SK-N-SH treated with all-trans-retinoic acid at 6 μM for 48 hours (cell line): Measurements from ENCODE around the gene TYROBP.

Experiments used
- ATAC-seq: fragments of 200-7000 bp; cut with Tn5 transposase; 3 replicates; pipeline ENCODE4 v1.9.1; 2020; ENCODE audit warnings: mild to moderate bottlenecking, moderate library complexity
- ARNTL ChIP-seq: fragments of 450-650 bp; formaldehyde crosslinking; IDR thresholded peaks from 2 replicates; pipeline ENCODE4 v1.5.0; 2020; ENCODE audit warnings: low read depth, mild to moderate bottlenecking, moderate library complexity, borderline replicate concordance
- BACH2 ChIP-seq: fragments of 250-450 bp; sonication (Bioruptor Pico); IDR thresholded peaks from 2 replicates; pipeline ENCODE4 v1.9.0; 2021; ENCODE audit warnings: mild to moderate bottlenecking, borderline replicate concordance
- CREB5 ChIP-seq: fragments of 250-450 bp; sonication (Bioruptor Pico); IDR thresholded peaks from 2 replicates; pipeline ENCODE4 v1.5.1; 2020; ENCODE audit warnings: low read depth, mild to moderate bottlenecking, moderate library complexity
- ESRRG ChIP-seq: fragments of 250-450 bp; sonication (Bioruptor Pico); IDR thresholded peaks from 2 replicates; pipeline ENCODE4 v1.6.1; 2021; ENCODE audit warnings: mild to moderate bottlenecking
- GLIS3 ChIP-seq: fragments of 250-450 bp; sonication (Bioruptor Pico); IDR thresholded peaks from 2 replicates; pipeline ENCODE4 v1.5.0; 2020; ENCODE audit warnings: mild to moderate bottlenecking, moderate library complexity
- ISL1 ChIP-seq: fragments of 250-450 bp; sonication (Bioruptor Pico); IDR thresholded peaks from 2 replicates; pipeline ENCODE4 v2.1.2; 2022; ENCODE audit warnings: mild to moderate bottlenecking, moderate library complexity
- OSR1 ChIP-seq: fragments of 250-450 bp; sonication (Bioruptor Pico); IDR thresholded peaks from 2 replicates; pipeline ENCODE4 v1.8.0; 2022; ENCODE audit warnings: moderate library complexity, mild to moderate bottlenecking, inconsistent platforms
- POU6F1 ChIP-seq: fragments of 250-450 bp; sonication (Bioruptor Pico); IDR thresholded peaks from 2 replicates; pipeline ENCODE4 v1.8.0; 2021; ENCODE audit warnings: low read depth, mild to moderate bottlenecking, moderate library complexity, borderline replicate concordance
- PPARA ChIP-seq: fragments of 250-450 bp; sonication (Bioruptor Pico); IDR thresholded peaks from 2 replicates; pipeline ENCODE4 v1.5.0; 2020; ENCODE audit warnings: mild to moderate bottlenecking, borderline replicate concordance
- RARB ChIP-seq: fragments of 250-450 bp; sonication (Bioruptor Pico); IDR thresholded peaks from 2 replicates; pipeline ENCODE4 v1.8.0; 2021; ENCODE audit warnings: mild to moderate bottlenecking, moderate library complexity
- SNAI2 ChIP-seq: fragments of 250-450 bp; sonication (Bioruptor Pico); IDR thresholded peaks from 2 replicates; pipeline ENCODE4 v1.5.0; 2020; ENCODE audit warnings: mild to moderate bottlenecking, moderate library complexity
- TCF4 ChIP-seq: fragments of 250-450 bp; sonication (Bioruptor Pico); IDR thresholded peaks from 2 replicates; pipeline ENCODE4 v1.8.0; 2021; ENCODE audit warnings: mild to moderate bottlenecking, moderate library complexity, borderline replicate concordance
- TOX ChIP-seq: fragments of 250-450 bp; sonication (Bioruptor Pico); IDR thresholded peaks from 2 replicates; pipeline ENCODE4 v1.8.0; 2021; ENCODE audit warnings: mild to moderate bottlenecking, moderate library complexity, borderline replicate concordance
- TSHZ2 ChIP-seq: fragments of 250-450 bp; sonication (Bioruptor Pico); IDR thresholded peaks from 2 replicates; pipeline ENCODE4 v1.5.0; 2020; ENCODE audit warnings: mild to moderate bottlenecking, moderate library complexity
- ZC3H10 ChIP-seq: fragments of 250-450 bp; sonication (Bioruptor Pico); IDR thresholded peaks from 2 replicates; pipeline ENCODE4 v1.5.1; 2021; ENCODE audit warnings: mild to moderate bottlenecking, moderate library complexity
- ZFP3 ChIP-seq: fragments of 250-450 bp; sonication (Bioruptor Pico); IDR thresholded peaks from 2 replicates; pipeline ENCODE4 v1.5.0; 2020; ENCODE audit warnings: mild to moderate bottlenecking, moderate library complexity
- ZFP30 ChIP-seq: fragments of 450-650 bp; formaldehyde crosslinking; IDR thresholded peaks from 2 replicates; pipeline ENCODE4 v1.5.0; 2022; ENCODE audit warnings: mild to moderate bottlenecking, moderate library complexity
- ZNF565 ChIP-seq: fragments of 450-650 bp; formaldehyde crosslinking; conservative IDR thresholded peaks from 2 replicates; pipeline ENCODE4 v1.5.0; 2020; ENCODE audit warnings: low read depth, mild to moderate bottlenecking, moderate library complexity
- TF ChIP-seq, protein P1 (sequence below): fragments of 250-450 bp; sonication (Bioruptor Pico); IDR thresholded peaks from 2 replicates; pipeline ENCODE4 v1.5.1; 2021; ENCODE audit warnings: mild to moderate bottlenecking, moderate library complexity

TYROBP gene

GRCh38 chr19:35909684-35910035 is 1.6 kb upstream of the TYROBP start:
- TF ChIP-seq ZFP3 (no peak), ARNTL (CRISPR knock-in tag) (no peak)
- TF ChIP-seq, protein P1, sequence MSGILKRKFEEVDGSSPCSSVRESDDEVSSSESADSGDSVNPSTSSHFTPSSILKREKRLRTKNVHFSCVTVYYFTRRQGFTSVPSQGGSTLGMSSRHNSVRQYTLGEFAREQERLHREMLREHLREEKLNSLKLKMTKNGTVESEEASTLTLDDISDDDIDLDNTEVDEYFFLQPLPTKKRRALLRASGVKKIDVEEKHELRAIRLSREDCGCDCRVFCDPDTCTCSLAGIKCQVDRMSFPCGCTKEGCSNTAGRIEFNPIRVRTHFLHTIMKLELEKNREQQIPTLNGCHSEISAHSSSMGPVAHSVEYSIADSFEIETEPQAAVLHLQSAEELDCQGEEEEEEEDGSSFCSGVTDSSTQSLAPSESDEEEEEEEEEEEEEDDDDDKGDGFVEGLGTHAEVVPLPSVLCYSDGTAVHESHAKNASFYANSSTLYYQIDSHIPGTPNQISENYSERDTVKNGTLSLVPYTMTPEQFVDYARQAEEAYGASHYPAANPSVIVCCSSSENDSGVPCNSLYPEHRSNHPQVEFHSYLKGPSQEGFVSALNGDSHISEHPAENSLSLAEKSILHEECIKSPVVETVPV (CRISPR knock-in tag) = no peak
- ATAC-seq = no peak

GRCh38 chr19:35908973-35909683 is 1.0 kb upstream of the TYROBP start:
- ATAC-seq = no peak
- TF ChIP-seq ZFP30 (CRISPR knock-in tag) = no peak
- TF ChIP-seq TOX (CRISPR knock-in tag) = no peak
- no peak for TF ChIP-seq ZNF565 (CRISPR knock-in tag)
- TF ChIP-seq, protein P1 (CRISPR knock-in tag) = no peak
- no peak for TF ChIP-seq TCF4 (CRISPR knock-in tag)
- no peak for TF ChIP-seq GLIS3
- no peak for TF ChIP-seq BACH2
- no peak for TF ChIP-seq ZFP3
- TF ChIP-seq ISL1 = no peak
- no peak for TF ChIP-seq RARB (CRISPR knock-in tag)
- no peak for TF ChIP-seq OSR1 (CRISPR knock-in tag)

GRCh38 chr19:35907377-35907745 is 734 bp downstream of the TYROBP start:
- TF ChIP-seq ZC3H10 (CRISPR knock-in tag) = no peak
- no peak for TF ChIP-seq ZFP3
- no peak for TF ChIP-seq ARNTL (CRISPR knock-in tag)
- no peak for TF ChIP-seq POU6F1 (CRISPR knock-in tag)
- TF ChIP-seq PPARA (CRISPR knock-in tag) = no peak
- no peak for TF ChIP-seq TSHZ2 (CRISPR knock-in tag)
- no peak for TF ChIP-seq TOX (CRISPR knock-in tag)
- TF ChIP-seq GLIS3 = no peak
- TF ChIP-seq BACH2 = no peak
- no peak for TF ChIP-seq RARB (CRISPR knock-in tag)
- no peak for ATAC-seq

- ATAC-seq = no peak
- TF ChIP-seq PPARA (CRISPR knock-in tag) (no peak), TCF4 (CRISPR knock-in tag) (no peak)
Measured at GRCh38 chr19:35905178-35905727, 2.8 kb downstream of the TYROBP start.

DNA sequence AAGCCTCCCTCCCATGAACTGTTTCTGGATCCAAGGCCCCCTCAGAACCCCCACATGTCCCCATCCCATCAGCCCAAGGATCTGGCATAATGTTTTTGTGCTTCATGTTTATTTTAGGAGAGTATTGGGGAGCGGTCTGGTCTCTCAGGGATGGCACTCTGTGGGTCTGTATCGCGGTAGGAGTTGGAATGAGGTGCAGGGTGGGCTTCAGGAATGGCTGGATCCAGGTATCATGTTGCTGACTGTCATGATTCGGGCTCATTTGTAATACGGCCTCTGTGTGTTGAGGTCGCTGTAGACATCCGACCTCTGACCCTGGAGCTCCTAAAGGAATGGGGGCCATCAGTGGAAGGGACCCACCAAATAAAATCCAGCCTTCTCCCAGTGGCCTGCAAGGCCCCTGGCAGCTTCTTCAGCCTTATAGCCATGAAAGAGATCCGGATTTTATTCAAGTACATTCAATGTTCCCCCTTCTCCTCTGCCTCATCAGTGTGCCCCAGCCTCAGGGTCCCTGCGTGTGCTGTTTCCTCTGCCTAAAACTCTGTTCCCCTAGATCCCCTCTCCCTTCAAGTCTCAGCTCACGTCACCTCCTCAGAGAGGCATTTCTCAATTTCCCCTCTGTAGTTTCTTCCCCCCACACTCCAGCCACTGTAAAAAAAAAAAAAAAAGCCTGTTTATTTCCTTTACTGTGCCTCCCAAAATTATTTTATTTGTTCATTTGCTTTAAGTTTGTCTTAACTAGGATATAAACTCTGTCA is 3.6 kb downstream of the TYROBP start:
- TF ChIP-seq RARB (CRISPR knock-in tag) (no peak), ARNTL (CRISPR knock-in tag) (no peak), ZFP3 (no peak), ESRRG (CRISPR knock-in tag) (no peak), SNAI2 (CRISPR knock-in tag) (no peak), POU6F1 (CRISPR knock-in tag) (no peak), GLIS3 (no peak), ZC3H10 (CRISPR knock-in tag) (no peak), CREB5 (no peak), ZFP30 (CRISPR knock-in tag) (no peak), ZNF565 (CRISPR knock-in tag) (no peak)
- TF ChIP-seq, protein P1 (CRISPR knock-in tag) = no peak
- ATAC-seq = no peak
